Nephron (organoid): ENCODE data around the gene ZNF292.
"Not testable (repeated sequence)": the region's sequence is repeated elsewhere in the genome, so short reads cannot be mapped to it uniquely, and the experiment has no call there.

ENCODE experiments used
- H3K27ac Mint-ChIP-seq, 3 experiments: 2 replicates each; pipeline ENCODE4 v1.8.0; 2020; ENCODE audit warnings: mixed read lengths in 3 of 3, mild to moderate bottlenecking in 2 of 3, moderate library complexity in 1 of 3
- H3K27me3 Mint-ChIP-seq: 2 replicates; pipeline ENCODE4 v1.8.0; 2021; ENCODE audit warnings: low read depth, mild to moderate bottlenecking, moderate library complexity, mixed read lengths
- H3K36me3 Mint-ChIP-seq: 2 replicates; pipeline ENCODE4 v1.8.0; 2020; ENCODE audit warnings: low read depth, mixed read lengths
- H3K4me1 Mint-ChIP-seq: 2 replicates; pipeline ENCODE4 v1.8.0; 2020; ENCODE audit warnings: mixed read lengths
- H3K4me3 Mint-ChIP-seq, 3 experiments: 2 replicates each; pipeline ENCODE4 v1.8.0; 2020; ENCODE audit warnings: mild to moderate bottlenecking in 3 of 3, mixed read lengths in 3 of 3, moderate library complexity in 2 of 3
- H3K9me3 Mint-ChIP-seq: 2 replicates; pipeline ENCODE4 v1.8.0; 2020; ENCODE audit warnings: mixed read lengths
- TF ChIP-seq, protein P1 (sequence below), 3 experiments: fragments of 200-600 bp; sonication (generic); IDR thresholded peaks; one replicate each; pipeline ENCODE4 v1.5.0; 2021; ENCODE audit warnings: antibody characterized with exemption in 3 of 3; ENCODE audit not compliant: unreplicated experiment in 3 of 3

Gene ZNF292

DNA sequence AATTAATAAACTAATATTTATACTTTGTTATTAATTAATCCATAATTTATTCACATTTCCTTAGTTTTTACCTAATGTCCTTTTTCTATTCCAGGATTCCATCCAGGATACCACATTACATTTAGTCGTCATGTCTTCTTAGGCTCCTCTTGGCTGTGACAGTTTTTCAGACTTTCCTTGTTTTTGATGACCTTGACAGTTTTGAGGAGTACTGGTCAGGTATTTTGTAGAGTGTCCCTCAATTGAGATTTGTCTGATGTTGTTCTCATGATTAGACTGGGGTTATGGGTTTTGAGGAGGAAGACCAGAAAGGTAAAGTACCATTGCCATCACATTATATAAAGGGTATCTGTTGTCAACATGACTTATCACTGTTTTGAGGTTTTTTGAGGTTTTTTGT is 67.3 kb downstream of the ZNF292 start:
- Mint-ChIP-seq H3K9me3 (no peaks in the 10 kb centered on the region), H3K36me3 (peaks cover 82% of the 10 kb centered on the region), H3K27ac (no peak overlapping the region), H3K4me3 (no peak overlapping the region), H3K4me1 (no peaks in the 10 kb centered on the region), H3K27me3 (no peaks in the 10 kb centered on the region)
- TF ChIP-seq, protein P1, sequence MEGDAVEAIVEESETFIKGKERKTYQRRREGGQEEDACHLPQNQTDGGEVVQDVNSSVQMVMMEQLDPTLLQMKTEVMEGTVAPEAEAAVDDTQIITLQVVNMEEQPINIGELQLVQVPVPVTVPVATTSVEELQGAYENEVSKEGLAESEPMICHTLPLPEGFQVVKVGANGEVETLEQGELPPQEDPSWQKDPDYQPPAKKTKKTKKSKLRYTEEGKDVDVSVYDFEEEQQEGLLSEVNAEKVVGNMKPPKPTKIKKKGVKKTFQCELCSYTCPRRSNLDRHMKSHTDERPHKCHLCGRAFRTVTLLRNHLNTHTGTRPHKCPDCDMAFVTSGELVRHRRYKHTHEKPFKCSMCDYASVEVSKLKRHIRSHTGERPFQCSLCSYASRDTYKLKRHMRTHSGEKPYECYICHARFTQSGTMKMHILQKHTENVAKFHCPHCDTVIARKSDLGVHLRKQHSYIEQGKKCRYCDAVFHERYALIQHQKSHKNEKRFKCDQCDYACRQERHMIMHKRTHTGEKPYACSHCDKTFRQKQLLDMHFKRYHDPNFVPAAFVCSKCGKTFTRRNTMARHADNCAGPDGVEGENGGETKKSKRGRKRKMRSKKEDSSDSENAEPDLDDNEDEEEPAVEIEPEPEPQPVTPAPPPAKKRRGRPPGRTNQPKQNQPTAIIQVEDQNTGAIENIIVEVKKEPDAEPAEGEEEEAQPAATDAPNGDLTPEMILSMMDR (IDR thresholded peaks at IDR 0.05; ENCODE audit: unreplicated experiment in 3 of 3), result no peak

DNA sequence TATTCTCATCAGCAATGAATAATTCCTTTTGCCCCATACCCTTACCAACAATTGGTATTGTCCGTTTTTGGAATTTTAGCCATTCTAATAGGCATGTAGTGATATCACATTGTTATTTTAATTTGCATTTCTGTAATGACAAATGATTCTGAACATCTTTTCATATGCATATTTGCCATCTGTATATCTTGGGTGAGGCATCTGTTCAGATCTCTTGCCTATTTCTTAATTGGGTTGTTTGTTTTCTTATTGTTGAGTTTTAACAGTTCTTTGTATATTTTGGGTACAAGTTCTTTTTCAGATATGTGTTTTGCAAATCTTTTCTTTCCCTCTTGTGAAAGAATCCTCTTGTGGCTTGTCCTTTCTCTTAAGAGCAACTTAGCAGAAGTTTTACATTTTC is 69.6 kb downstream of the ZNF292 start:
- H3K36me3 Mint-ChIP-seq, result peaks cover 88% of the 10 kb centered on the region
- TF ChIP-seq, protein P1 (IDR thresholded peaks at IDR 0.05; ENCODE audit: unreplicated experiment in 3 of 3), result no peak
- H3K27ac Mint-ChIP-seq, result no peak overlapping the region
- H3K4me3 Mint-ChIP-seq, result no peak overlapping the region
- no peaks in the 10 kb centered on the region for H3K27me3 Mint-ChIP-seq
- H3K9me3 Mint-ChIP-seq, result no peaks in the 10 kb centered on the region
- H3K4me1 Mint-ChIP-seq, result no peaks in the 10 kb centered on the region

DNA sequence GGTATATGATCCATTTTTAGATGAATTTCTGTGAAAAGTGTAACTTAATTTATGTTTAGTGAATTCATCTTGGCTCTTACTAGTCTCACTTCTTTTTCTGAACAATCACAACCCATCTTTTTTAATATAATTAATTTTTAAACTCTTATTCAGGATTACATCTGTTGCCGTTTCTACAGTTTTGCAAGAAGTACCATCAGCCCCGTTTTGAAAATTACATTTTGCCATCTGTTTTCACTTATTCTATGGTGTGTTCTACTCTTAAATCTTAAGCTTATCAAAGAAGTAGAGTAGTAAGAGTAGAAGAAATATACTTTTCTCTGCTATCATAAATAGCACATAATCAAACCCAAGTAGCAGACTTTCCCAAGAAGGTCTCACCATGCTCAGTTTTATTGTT is 70.1 kb downstream of the ZNF292 start:
- no peaks in the 10 kb centered on the region for H3K4me1 Mint-ChIP-seq
- peaks cover 85% of the 10 kb centered on the region for H3K36me3 Mint-ChIP-seq
- no peaks in the 10 kb centered on the region for H3K27me3 Mint-ChIP-seq
- H3K27ac Mint-ChIP-seq, result no peak overlapping the region
- H3K4me3 Mint-ChIP-seq, result no peak overlapping the region
- TF ChIP-seq, protein P1 (IDR thresholded peaks at IDR 0.05; ENCODE audit: unreplicated experiment in 3 of 3), result no peak
- no peaks in the 10 kb centered on the region for H3K9me3 Mint-ChIP-seq

DNA sequence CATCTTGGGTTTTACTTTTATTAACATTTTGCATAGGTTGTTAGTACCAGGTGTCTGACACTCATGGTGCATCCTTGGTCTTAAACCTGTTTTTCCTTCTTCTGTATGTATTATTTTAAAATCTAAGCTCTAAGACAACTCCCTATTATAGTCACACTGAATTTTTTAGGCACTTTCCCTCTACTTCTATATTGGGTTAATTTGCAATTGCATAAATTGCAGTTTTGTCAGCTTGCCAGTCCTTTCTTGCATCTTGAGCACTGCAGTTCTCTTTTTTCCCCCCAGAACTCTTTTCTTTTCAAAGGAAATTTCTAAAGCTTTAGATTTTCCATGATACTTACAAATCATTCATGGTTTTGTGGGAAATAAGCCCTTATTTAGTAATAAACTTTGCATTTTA is 70.6 kb downstream of the ZNF292 start:
- TF ChIP-seq, protein P1 (IDR thresholded peaks at IDR 0.05; ENCODE audit: unreplicated experiment in 3 of 3), result no peak
- Mint-ChIP-seq H3K36me3 (peaks cover 81% of the 10 kb centered on the region), H3K9me3 (no peaks in the 10 kb centered on the region), H3K4me3 (no peak overlapping the region), H3K27ac (no peak overlapping the region), H3K4me1 (no peaks in the 10 kb centered on the region), H3K27me3 (no peaks in the 10 kb centered on the region)

DNA sequence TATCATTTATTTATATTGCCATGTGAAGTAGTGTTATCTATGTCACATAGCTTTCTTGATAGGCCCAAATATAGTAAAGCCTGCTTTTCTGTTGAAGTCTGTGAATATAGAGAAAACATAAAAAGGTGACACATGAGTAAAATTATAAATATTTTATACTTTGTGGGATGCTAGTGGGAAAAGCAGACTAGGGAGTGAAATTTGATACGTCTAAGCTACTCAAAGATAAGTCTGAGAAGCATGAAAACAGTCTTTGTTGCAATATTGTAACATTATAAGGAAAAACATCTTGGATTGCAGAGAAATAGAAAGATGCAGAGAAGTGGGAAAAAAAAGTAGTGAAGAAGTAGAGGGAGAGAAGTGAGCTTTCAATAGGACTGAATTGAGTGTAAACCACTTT is 75.4 kb downstream of the ZNF292 start:
- no peaks in the 10 kb centered on the region for H3K9me3 Mint-ChIP-seq
- no peaks in the 10 kb centered on the region for H3K27me3 Mint-ChIP-seq
- peaks cover 54% of the 10 kb centered on the region for H3K36me3 Mint-ChIP-seq

DNA sequence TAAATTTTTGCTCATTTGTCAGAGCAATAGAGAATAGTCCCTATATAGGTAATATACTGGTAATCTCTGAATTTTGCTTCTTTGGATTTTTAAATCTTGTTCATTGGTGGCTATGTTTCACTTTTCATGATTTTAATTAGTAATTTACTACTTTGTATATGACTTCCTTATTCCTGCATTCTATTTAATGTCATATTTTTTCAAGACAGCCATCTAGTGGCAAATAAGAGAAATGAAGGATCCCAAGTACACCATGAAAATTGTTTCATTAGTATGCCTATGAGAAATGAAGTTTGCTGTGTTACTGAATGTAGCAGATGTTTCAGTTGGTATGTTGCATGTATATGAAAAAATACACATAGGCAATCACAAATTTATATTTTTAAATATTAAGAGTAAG is 82.4 kb downstream of the ZNF292 start:
- H3K27me3 Mint-ChIP-seq, result no peaks in the 10 kb centered on the region
- H3K4me1 Mint-ChIP-seq, result no peaks in the 10 kb centered on the region
- TF ChIP-seq, protein P1 (IDR thresholded peaks at IDR 0.05; ENCODE audit: unreplicated experiment in 3 of 3), result peak in 2 of 3 experiments; percentile 24 to 41
- no peak overlapping the region for H3K4me3 Mint-ChIP-seq
- H3K9me3 Mint-ChIP-seq, result peaks cover 2% of the 10 kb centered on the region
- peaks cover 77% of the 10 kb centered on the region for H3K36me3 Mint-ChIP-seq
- no peak overlapping the region for H3K27ac Mint-ChIP-seq

More for the DNA sequence above, 75.4 kb downstream of the ZNF292 start:
- no peak overlapping the region for H3K4me3 Mint-ChIP-seq
- no peaks in the 10 kb centered on the region for H3K4me1 Mint-ChIP-seq
- H3K27ac Mint-ChIP-seq, result no peak overlapping the region
- TF ChIP-seq, protein P1 (IDR thresholded peaks at IDR 0.05; ENCODE audit: unreplicated experiment in 3 of 3), result no peak

DNA sequence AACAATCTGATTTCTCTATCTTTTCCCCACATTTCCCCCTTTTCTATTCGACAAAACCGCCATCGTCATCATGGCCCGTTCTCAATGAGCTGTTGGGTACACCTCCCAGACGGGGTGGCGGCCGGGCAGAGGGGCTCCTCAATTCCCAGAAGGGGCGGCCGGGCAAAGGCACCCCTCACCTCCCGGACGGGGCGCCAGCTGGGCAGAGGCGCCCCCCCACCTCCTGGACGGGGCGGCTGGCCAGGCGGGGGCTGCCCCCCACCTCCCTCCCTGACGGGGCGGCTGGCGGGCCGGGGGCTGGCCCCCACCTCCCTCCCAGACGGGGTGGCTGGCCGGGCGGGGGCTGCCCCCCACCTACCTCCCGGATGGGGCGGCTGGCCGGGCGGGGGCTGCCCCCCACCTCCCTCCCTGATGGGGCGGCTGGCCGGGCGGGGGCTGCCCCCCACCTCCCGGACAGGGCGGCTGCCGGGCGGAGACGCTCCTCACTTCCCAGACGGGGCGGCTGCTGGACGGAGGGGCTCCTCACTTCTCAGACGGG is 83.8 kb downstream of the ZNF292 start:
- H3K27ac Mint-ChIP-seq, H3K9me3 Mint-ChIP-seq, H3K27me3 Mint-ChIP-seq, H3K4me3 Mint-ChIP-seq, H3K4me1 Mint-ChIP-seq: not testable (repeated sequence)
- peaks cover 82% of the 10 kb centered on the region for H3K36me3 Mint-ChIP-seq
